ENCODE results near the gene GRIK5.

DNA sequence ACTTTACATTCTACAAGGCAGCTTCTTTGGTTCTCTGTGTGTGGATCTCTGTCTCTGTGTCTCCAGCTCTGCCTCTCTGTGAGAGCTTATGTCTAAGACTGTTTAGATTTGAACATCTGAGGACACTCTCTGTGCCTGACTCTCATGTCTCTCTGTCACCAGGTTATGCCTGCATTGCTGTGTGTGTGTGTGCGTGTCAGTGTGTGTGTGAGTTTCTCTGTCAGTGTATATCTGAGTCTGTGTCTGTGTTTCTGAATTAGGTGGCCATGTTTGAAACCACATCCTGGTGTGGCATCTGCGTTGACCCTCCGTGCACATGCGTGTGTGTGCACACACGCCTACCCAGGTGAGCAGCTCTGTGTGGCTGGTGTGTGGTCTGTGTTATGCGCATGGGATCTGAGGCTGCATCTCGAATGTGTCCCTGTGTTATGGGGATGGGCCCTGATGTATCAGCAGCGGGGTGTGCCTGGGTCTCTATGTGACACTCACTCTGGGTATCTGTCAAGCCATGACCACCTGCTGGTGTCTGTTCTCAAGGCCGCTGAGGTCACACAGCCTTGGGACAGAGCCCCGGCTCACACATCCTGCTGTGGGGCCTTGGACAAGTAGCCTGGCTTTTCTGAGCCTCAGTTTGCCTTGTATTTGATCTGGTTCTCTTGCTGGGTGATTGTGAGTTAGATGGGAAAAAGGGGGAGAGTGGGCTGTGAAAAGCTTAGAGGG lies 82.7 kb downstream of the GRIK5 start:
- TF ChIP-seq, protein P1, sequence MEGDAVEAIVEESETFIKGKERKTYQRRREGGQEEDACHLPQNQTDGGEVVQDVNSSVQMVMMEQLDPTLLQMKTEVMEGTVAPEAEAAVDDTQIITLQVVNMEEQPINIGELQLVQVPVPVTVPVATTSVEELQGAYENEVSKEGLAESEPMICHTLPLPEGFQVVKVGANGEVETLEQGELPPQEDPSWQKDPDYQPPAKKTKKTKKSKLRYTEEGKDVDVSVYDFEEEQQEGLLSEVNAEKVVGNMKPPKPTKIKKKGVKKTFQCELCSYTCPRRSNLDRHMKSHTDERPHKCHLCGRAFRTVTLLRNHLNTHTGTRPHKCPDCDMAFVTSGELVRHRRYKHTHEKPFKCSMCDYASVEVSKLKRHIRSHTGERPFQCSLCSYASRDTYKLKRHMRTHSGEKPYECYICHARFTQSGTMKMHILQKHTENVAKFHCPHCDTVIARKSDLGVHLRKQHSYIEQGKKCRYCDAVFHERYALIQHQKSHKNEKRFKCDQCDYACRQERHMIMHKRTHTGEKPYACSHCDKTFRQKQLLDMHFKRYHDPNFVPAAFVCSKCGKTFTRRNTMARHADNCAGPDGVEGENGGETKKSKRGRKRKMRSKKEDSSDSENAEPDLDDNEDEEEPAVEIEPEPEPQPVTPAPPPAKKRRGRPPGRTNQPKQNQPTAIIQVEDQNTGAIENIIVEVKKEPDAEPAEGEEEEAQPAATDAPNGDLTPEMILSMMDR (IDR thresholded peaks at IDR 0.05; ENCODE audit: extremely low read depth in 1 of 2, insufficient read depth in 1 of 2, low read depth in 1 of 2, low read length in 2 of 2): no peak
- TF ChIP-seq POLR2A (IDR thresholded peaks at IDR 0.05; ENCODE audit: low read depth, low read length): no peak

Data from endothelial cell of umbilical vein (primary cell).